ENCODE results near the gene RPA3. TPM values are rescaled to one million over a fixed set of nuclear protein-coding genes. Genes with fewer than 3 reads are reported as not detected.

RPA3 gene
- total and polyA plus RNA-seq, 2 of the 13 experiments (the other 11 are each of a cell fraction or from before 2014, with no cell fraction given), result 38.3 to 154 TPM

- no peak for TF ChIP-seq ZBTB26 (CRISPR knock-in tag; IDR thresholded peaks at IDR 0.05; ENCODE audit: borderline replicate concordance)
- no peak for TF ChIP-seq ZNF431 (CRISPR knock-in tag; IDR thresholded peaks at IDR 0.05; ENCODE audit: borderline replicate concordance, low read depth)
- TF ChIP-seq ZNF639 (CRISPR knock-in tag; conservative IDR thresholded peaks at IDR 0.05), result no peak
These were observed 13.5 kb downstream of the RPA3 start (continued) for GRCh38 chr7:7704867-7705266.

GRCh38 chr7:7703427-7703826 is 15.0 kb downstream of the RPA3 start:
- H3K36me3 ChIP-seq (replicated peaks in 1 of 2; ENCODE audit: control insufficient read depth in 1 of 2, insufficient read depth in 2 of 2, low read length in 2 of 2), result no peaks in the 10 kb centered on the region
- no peaks in the 10 kb centered on the region for H3K79me2 ChIP-seq (ENCODE audit: insufficient read depth, low read length)
- ChIA-PET CTCF (ENCODE audit: low intra/inter-chr PET ratio, low total read pairs) (no interaction called here), POLR2A (no interaction called here)
- no peak overlapping the region for H3K4me2 ChIP-seq (ENCODE audit: low read depth, low read length)
- DNase-seq (ENCODE audit: low spot score) (no peak), ATAC-seq (no peak), FAIRE-seq (no peak)
- peak; percentile 43 for TF ChIP-seq HNF4A (CRISPR knock-in tag; IDR thresholded peaks at IDR 0.05)
- no peak for TF ChIP-seq ZBTB20 (CRISPR knock-in tag; IDR thresholded peaks at IDR 0.05; ENCODE audit: borderline replicate concordance, low read depth)
- H3K9ac ChIP-seq (ENCODE audit: insufficient read depth, low read depth, low read length), result no peak overlapping the region
- 99% methylated on average over 7 of the region's 7 CpGs for WGBS (ENCODE audit: low lambda C conversion rate)
- H4K20me1 ChIP-seq (ENCODE audit: insufficient read depth, low read length), result no peaks in the 10 kb centered on the region
- H3K27me3 ChIP-seq (ENCODE audit: control insufficient read depth in 1 of 2, insufficient read depth in 2 of 2, low read length in 2 of 2), result no peaks in the 10 kb centered on the region
- intact Hi-C loops (cut with micrococcal nuclease; ENCODE audit: unreplicated experiment) (no loop called here), in situ Hi-C loops (cut with HindIII; ENCODE audit: extremely low pct_ligation_motif_present, low pct_unique_long_range_greater_than_20kb) (no loop called here)
- peaks cover 12% of the 10 kb centered on the region for H3K4me1 ChIP-seq (ENCODE audit: insufficient read depth, low read length)
- no peak overlapping the region for H2AFZ ChIP-seq (ENCODE audit: low read length)
- H3K27ac ChIP-seq (ENCODE audit: extremely low read length, insufficient read depth, low read length), result no peak overlapping the region
- no TSS peak for BruUV-seq (replicated peaks)
- no peak overlapping the region for H3K4me3 ChIP-seq (replicated peaks in 1 of 3; ENCODE audit: insufficient read depth in 1 of 3, low read depth in 2 of 3, low read length in 3 of 3)
- H3K9me3 ChIP-seq (ENCODE audit: low read length), result no peaks in the 10 kb centered on the region

All from HepG2 (cell line).